Pancreas (tissue), 10 donors: ENCODE measurements around the gene GATAD1. TPM values are rescaled to one million over a fixed set of nuclear protein-coding genes. Genes with fewer than 3 reads are reported as not detected.
"Not testable (repeated sequence)": the region's sequence is repeated elsewhere in the genome, so short reads cannot be mapped to it uniquely, and the experiment has no call there.

Source experiments
- ATAC-seq, 4 donors: fragments of 200-7000 bp; cut with Tn5 transposase; one replicate each; pipeline versions ENCODE4 v1.8.0 to v1.9.1; 2020; ENCODE audit warnings: mild to moderate bottlenecking in 4 of 4, moderate library complexity in 4 of 4
- DNase-seq, 6 donors: peaks; one replicate each; pipeline ENCODE4 v3.0.0-alpha.2; 2020
- FAIRE-seq: peaks from 2 replicates; lab custom pipeline; 2012; peaks lifted over from hg19 to GRCh38; lab: Jason Lieb, UNC
- H3K27ac ChIP-seq, 4 donors: fragments of 200-600 bp; sonication (generic); 1 replicate in 3 of 4; 2 replicates in 1 of 4; pipeline versions ENCODE4 v1.5.0 to v1.8.0; 2020
- H3K27me3 ChIP-seq, 4 donors: fragments of 200-600 bp; one replicate each; pipeline ENCODE4 v1.8.0; 2021
- H3K36me3 ChIP-seq, 3 donors: fragments of 200-600 bp; sonication (generic) in 1 of 3; one replicate each; pipeline versions ENCODE4 v1.5.0 to v1.8.0; 2020 to 2021
- H3K4me1 ChIP-seq, 3 donors: fragments of 200-600 bp; one replicate each; pipeline ENCODE4 v1.8.0; 2021
- H3K4me3 ChIP-seq, 4 donors: fragments of 200-600 bp; sonication (generic) in 2 of 4; one replicate each; pipeline versions ENCODE4 v1.5.0 to v1.8.0; 2020 to 2021
- H3K9me3 ChIP-seq, 4 donors: fragments of 200-600 bp; one replicate each; pipeline ENCODE4 v1.8.0; 2021
- CTCF ChIP-seq, 4 donors: fragments of 200-600 bp; sonication (generic) in 3 of 4; IDR thresholded peaks; one replicate each; pipeline versions ENCODE4 v1.5.0 to v1.8.0; 2021; ENCODE audit warnings: antibody characterized with exemption in 4 of 4
- WGBS, 2 donors: extraction: QIAGEN DNeasy Blood & Tissue Kit; methylation state at CpG; one replicate each; pipeline ENCODE4 v1.1.7; 2013; 5-methylcytosine and 5-hydroxymethylcytosine counted together
- intact Hi-C, 3 donors: fragments of 100-400 bp; cut with DNase I; formaldehyde crosslinking; loops; one replicate each; pipeline versions ENCODE4 v1.11.1 to v1.14.2; 2022
- polyA plus RNA-seq, 2 donors: library from polyadenylated mRNA; stranded (reverse); fragments of 200-250 nt; gene quantifications; one replicate each; pipeline ENCODE4 v1.2.3, GENCODE V29; 2013
- total RNA-seq, 6 donors: library from RNA; stranded (reverse); fragmentation: NEBNext Ultra II Directional in 4 of 6; extraction: Animal tissue kit (Norgen Biotek cat#: 25700) in 4 of 6; gene quantifications; one replicate each; pipeline versions ENCODE4 v1.2.1 to v1.2.4, GENCODE V29; 2021 to 2023
- donor health status: healthy with polysubstance abuse.
- donor health status: DM: no; HTN: no; CAD: no; lungs with moderate emphysema.
- donor health status: DM: no; HTN: no; CAD: no.
- donor health status: control.
- donor health status: control.
- donor health status: Bipolar disorder and iron deficiency.
- donor health status: DM: yes; HTN: yes; CAD: no.
- donor health status: DM: no; HTN: no; CAD: no.
- donor health status: DM: no; HTN: no; CAD: no.
- donor health status: DM: yes; HTN: yes; CAD: no.

The GATAD1 gene
- total and polyA plus RNA-seq, 8 donors, result 16.5 to 30.1 (median 20.2) TPM

- WGBS, 2 donors, result 88% methylated on average over 11 of the region's 11 CpGs
- H3K4me1 ChIP-seq, DNase-seq, H3K4me3 ChIP-seq, H3K36me3 ChIP-seq, intact Hi-C loops, H3K27ac ChIP-seq, H3K27me3 ChIP-seq, ATAC-seq, FAIRE-seq, H3K9me3 ChIP-seq: not testable (repeated sequence)
These were observed 28.7 kb downstream of the GATAD1 start for GRCh38 chr7:92475851-92476590.

- intact Hi-C loops, H3K27ac ChIP-seq, FAIRE-seq, H3K27me3 ChIP-seq, H3K9me3 ChIP-seq, ATAC-seq, H3K4me1 ChIP-seq, H3K4me3 ChIP-seq, H3K36me3 ChIP-seq, DNase-seq: not testable (repeated sequence)
- WGBS, 2 donors, result 91 to 95% methylated on average over 11 of the region's 11 CpGs
These were observed 30.4 kb downstream of the GATAD1 start, which contains the start of gene ERVW-1 for GRCh38 chr7:92477681-92478080. Gene ERVW-1 (minus strand): TSS chr7:92477946. CDS start chr7:92470381, 7,565 bp downstream.

- FAIRE-seq (no peak), DNase-seq (no peak), ATAC-seq (no peak)
- Histone ChIP-seq H3K36me3 (no peaks in the 10 kb centered on the region), H3K27me3 (no peaks in the 10 kb centered on the region), H3K4me1 (peaks cover 0 to 3% (median 0%) of the 10 kb centered on the region in 3 donors), H3K9me3 (no peaks in the 10 kb centered on the region), H3K4me3 (no peak overlapping the region), H3K27ac (no peak overlapping the region)
- intact Hi-C loops, result no loop called here
- WGBS, 2 donors, result 76 to 85% methylated on average over 8 to 9 of the region's 9 CpGs
- TF ChIP-seq CTCF (IDR thresholded peaks at IDR 0.05), result no peak
These were observed 30.8 kb downstream of the GATAD1 start for GRCh38 chr7:92478095-92478494.

GRCh38 chr7:92478711-92479110 is 31.4 kb downstream of the GATAD1 start:
- no peak for FAIRE-seq
- H3K27ac ChIP-seq, result no peak overlapping the region
- no peaks in the 10 kb centered on the region for H3K27me3 ChIP-seq
- H3K4me3 ChIP-seq, result no peak overlapping the region
- no peak for DNase-seq
- 91 to 94% methylated on average over 4 of the region's 4 CpGs for WGBS, 2 donors
- intact Hi-C loops, result no loop called here
- no peak for ATAC-seq
- no peaks in the 10 kb centered on the region for H3K36me3 ChIP-seq
- H3K4me1 ChIP-seq, result no peaks in the 10 kb centered on the region
- no peaks in the 10 kb centered on the region for H3K9me3 ChIP-seq
- no peak for TF ChIP-seq CTCF (IDR thresholded peaks at IDR 0.05)

- H3K27me3 ChIP-seq, ATAC-seq, DNase-seq, H3K4me3 ChIP-seq, H3K36me3 ChIP-seq, H3K27ac ChIP-seq, H3K4me1 ChIP-seq, H3K9me3 ChIP-seq, FAIRE-seq, intact Hi-C loops: not testable (repeated sequence)
- WGBS, 2 donors, result 87 to 92% methylated on average over 4 of the region's 4 CpGs
These were observed 31.9 kb downstream of the GATAD1 start for GRCh38 chr7:92479146-92479545.

GRCh38 chr7:92483624-92484023 is 36.3 kb downstream of the GATAD1 start:
- H3K27me3 ChIP-seq, ATAC-seq, H3K4me1 ChIP-seq, intact Hi-C loops, DNase-seq, FAIRE-seq, H3K27ac ChIP-seq, H3K9me3 ChIP-seq, H3K36me3 ChIP-seq, H3K4me3 ChIP-seq: not testable (repeated sequence)
- WGBS, 2 donors, result 61 to 70% methylated on average over 6 of the region's 6 CpGs

- H3K4me3 ChIP-seq, H3K27ac ChIP-seq, ATAC-seq, H3K36me3 ChIP-seq, H3K27me3 ChIP-seq, intact Hi-C loops, H3K9me3 ChIP-seq, DNase-seq, H3K4me1 ChIP-seq, FAIRE-seq: not testable (repeated sequence)
- WGBS, 2 donors, result 90 to 93% methylated on average over 6 of the region's 6 CpGs
These were observed 36.9 kb downstream of the GATAD1 start for GRCh38 chr7:92484226-92484625.
